Stimulated activated CD8-positive, alpha-beta memory T cell treated with anti-CD3 and anti-CD28 coated beads, Interleukin-12 subunit alpha, Interleukin-12 subunit beta, amount 100 ng/mL, for 1 hour (primary cell): ENCODE measurements around the gene PIK3CD.
"Not testable (repeated sequence)": the region's sequence is repeated elsewhere in the genome, so short reads cannot be mapped to it uniquely, and the experiment has no call there.

Source experiments
- DNase-seq: peaks from one replicate; pipeline ENCODE4 v3.0.0-alpha.2; 2020; ENCODE audit warnings: low read depth

Gene PIK3CD

GRCh38 chr1:9621032-9621431, 30.5 kb upstream of the PIK3CD start:
- DNase-seq: no peak

- no peak for DNase-seq
Measured at GRCh38 chr1:9624081-9624480, 27.4 kb upstream of the PIK3CD start.

DNA sequence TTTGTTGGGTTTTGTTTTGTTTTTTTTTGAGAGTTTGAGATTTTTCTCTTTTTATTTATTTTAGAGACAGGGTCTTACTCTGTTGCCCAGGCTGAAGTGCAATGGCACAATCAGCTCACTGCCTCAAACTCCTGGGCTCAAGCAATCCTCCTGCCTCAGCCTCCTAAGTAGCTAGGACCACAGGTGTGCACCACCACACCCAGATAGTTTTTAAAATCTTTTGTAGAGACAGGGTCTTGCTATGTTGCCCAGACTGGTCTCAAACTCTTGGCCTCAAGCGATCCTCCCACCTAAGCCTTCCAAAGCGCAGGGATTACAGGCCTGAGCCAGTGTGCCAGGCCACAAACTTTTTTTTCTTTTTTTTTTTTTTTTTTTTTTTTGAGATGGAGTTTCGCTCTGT, 26.5 kb upstream of the PIK3CD start:
- DNase-seq: not testable (repeated sequence)

GRCh38 chr1:9626201-9626608, 25.3 kb upstream of the PIK3CD start:
- DNase-seq: no peak

- peak; percentile 52 for DNase-seq
Measured at GRCh38 chr1:9628541-9629444, 22.7 kb upstream of the PIK3CD start.

DNA sequence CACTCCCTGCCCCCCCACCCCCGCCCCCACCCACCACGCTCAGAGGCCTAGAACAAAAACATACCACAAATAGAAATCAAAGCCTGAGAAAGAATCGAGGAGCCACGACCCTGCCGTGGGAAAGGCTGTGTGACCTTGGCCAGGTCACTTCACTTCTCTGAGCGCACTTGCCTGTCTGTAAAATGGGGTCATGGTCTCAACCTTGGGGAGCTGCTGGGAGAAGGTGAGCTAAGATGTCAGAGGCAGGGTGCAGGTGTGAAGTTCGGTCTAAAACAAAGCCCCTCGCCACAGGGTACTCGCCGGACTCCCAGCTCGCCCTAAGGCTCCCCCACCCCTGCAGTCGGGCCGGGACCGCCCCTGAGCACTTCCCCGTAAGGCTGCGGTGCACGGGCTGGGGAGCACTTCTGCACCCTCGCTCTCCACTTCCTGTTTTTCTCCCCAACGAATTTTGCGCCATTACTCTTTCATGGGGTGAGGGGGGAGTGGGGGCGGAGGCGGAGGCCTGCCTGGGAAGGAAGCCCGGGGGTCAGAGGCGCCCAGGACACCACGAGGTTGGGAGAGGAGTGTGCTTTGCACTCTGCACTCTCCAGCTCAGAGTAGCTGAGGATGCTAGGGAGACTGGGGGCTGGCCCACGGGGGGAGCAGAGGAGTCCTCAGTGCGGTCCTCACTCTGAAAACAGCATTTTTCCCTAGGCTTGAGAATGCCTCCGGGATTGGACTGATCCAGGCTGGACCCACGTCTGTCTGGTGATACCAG, 21.9 kb upstream of the PIK3CD start:
- DNase-seq: no peak

- DNase-seq: no peak
Measured at GRCh38 chr1:9630331-9631111, 21.0 kb upstream of the PIK3CD start.

- DNase-seq: no peak
Measured at GRCh38 chr1:9631613-9632012, 19.9 kb upstream of the PIK3CD start.

GRCh38 chr1:9633493-9633892, 18.0 kb upstream of the PIK3CD start:
- DNase-seq: no peak

- DNase-seq: no peak
Measured at GRCh38 chr1:9634582-9634981, 16.9 kb upstream of the PIK3CD start.

- DNase-seq: no peak
Measured at GRCh38 chr1:9639227-9639626, 12.3 kb upstream of the PIK3CD start.

DNA sequence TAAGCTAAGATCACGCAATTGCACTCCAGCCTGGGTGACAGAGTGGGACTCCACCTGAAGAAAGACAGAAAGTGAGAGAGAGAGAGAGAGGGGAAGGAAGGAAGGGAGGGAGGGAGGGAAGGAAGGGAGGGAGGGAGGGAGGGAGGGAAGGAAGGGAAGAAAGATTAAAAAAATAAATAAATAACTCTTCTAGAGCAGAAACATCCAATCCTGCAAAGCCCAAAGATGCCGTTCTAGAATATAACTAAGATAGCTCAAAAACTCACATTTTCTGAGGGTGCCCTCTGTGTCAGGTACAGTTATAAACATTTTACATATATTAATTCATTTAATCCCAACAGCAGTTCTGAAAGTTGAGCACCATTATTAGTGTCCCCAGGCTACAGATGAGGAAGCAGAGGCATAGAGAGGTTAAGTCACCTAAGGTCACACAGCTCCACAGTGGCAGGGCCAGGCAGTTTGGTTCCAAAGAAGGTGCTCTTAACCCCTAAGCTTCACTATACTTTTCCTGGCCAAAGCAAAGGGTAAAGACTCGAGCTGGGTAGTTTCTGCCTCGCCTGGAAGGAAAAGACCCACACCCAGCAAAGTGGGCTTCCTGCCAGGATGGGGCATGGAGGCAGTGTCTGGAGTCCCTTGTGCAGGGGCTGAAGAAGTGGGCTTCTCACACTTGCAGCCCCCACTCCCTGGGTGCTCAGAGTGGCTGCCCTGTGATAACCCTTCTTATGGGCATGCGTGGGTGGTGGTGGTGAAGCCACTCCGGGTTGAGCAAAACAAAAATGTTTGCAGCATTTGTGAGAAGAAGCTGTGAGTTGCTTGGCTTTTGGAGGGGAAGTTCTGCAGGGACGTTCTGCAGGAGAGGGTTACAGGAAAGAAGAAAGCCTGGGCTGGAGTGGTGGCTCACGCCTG, 7.9 kb upstream of the PIK3CD start:
- DNase-seq: no peak

DNA sequence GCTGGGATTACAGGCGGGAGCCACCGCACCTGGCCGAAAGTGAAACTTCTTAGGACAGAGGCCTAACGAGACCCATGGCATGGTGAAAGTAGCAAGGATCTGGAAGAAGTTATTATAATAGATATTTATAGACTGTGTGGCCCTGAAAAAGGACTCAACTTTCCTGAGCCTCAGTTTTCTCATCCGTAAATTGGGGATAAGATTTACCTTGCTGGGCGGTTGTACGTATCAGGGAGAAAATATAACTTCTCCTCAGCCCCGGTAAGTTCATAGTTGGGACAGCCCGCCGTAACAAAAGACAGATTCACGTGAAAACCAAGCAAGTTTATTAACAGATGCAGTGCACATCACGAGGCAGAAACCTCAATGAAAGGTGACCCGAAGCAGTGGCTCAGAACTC, 5.5 kb upstream of the PIK3CD start:
- no peak for DNase-seq

DNA sequence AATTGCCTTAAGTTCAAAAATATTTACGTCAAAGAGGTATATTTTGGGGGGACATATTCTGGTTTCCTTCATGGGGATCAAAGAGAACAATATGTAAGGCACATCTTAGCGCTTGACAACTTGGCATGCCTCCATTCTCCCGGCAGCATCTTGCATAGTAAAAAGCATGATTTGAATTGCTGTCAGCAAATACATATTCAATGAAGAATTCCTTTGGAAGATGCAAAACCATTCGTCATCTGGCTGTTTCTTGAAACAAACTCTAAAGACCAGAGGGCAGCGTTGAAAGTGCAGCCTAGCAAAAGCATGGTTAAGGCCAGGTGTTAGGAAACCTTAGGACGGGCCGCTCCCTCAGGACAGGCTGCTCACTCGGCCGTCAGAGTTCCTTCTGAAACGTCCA, 3.4 kb upstream of the PIK3CD start:
- no peak for DNase-seq

GRCh38 chr1:9649769-9650168, 1.8 kb upstream of the PIK3CD start:
- no peak for DNase-seq

- no peak for DNase-seq
Measured at GRCh38 chr1:9651220-9651564, 339 bp upstream of the PIK3CD start.

- no peak for DNase-seq
Measured at GRCh38 chr1:9652379-9653209, 1.1 kb downstream of the PIK3CD start.

GRCh38 chr1:9653210-9653490, 1.6 kb downstream of the PIK3CD start:
- DNase-seq: no peak

- DNase-seq: no peak
Measured at GRCh38 chr1:9653491-9654050, 2.0 kb downstream of the PIK3CD start.

DNA sequence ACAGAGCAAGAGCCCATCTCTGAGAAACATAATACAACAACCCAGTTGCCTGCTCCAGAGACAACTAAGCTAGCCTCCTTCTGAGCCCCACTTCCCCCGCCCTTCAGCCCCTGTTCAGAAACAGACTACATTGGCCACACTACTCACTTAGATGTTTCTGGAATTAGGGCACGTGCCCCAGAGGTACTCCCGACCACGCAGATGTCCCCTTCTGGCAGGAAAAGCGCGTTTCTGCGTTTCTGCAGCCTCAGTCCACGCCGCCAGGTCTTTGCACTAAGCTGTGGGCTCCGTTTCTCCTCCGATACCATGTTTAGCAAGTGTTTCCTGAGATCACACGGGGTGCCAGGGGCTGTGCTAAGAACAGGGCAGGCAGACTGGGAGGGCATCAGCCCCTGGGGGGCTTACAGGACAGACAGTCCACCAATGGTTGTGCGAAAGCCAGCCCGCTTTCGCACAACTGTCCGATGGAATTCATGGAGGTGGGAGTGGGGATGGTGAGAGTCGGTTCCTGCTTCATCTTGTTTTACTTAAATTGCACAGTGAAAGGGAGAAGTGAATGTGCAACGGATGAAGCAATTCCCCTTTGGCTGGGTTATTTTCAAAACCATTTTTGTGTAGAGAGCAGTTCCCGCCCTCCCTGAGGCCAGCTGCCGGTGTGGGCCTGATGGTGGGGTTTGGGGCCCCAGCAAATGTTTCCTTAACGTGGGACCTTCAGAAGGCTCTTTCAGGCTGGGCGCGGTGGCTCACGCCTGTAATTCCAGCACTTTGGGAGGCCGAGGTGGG, 2.7 kb downstream of the PIK3CD start:
- no peak for DNase-seq
